Peyer's patch (tissue), 4 donors: ENCODE measurements around the gene MARF1.

Source experiments
- CTCF ChIP-seq, 6 experiments: fragments of 450-650 bp in 4 of 6; fragments of 200-600 bp in 2 of 6; sonication (generic) in 1 of 6; IDR thresholded peaks; one replicate each; pipeline ENCODE4 v1.5.1; 2017 to 2019; ENCODE audit warnings: antibody characterized with exemption in 6 of 6, mild to moderate bottlenecking in 3 of 6, moderate library complexity in 1 of 6
- POLR2A ChIP-seq, 2 donors: fragments of 450-650 bp; IDR thresholded peaks; one replicate each; pipeline ENCODE4 v1.5.1; 2017; ENCODE audit warnings: antibody characterized with exemption in 2 of 2, mild to moderate bottlenecking in 2 of 2, moderate library complexity in 2 of 2

- TF ChIP-seq CTCF (IDR thresholded peaks at IDR 0.05) (no peak), POLR2A (IDR thresholded peaks at IDR 0.05) (no peak)
These were observed 43.3 kb upstream of the MARF1 start for GRCh38 chr16:15686287-15686686.
